ENCODE results near the gene SORBS2.

DNA sequence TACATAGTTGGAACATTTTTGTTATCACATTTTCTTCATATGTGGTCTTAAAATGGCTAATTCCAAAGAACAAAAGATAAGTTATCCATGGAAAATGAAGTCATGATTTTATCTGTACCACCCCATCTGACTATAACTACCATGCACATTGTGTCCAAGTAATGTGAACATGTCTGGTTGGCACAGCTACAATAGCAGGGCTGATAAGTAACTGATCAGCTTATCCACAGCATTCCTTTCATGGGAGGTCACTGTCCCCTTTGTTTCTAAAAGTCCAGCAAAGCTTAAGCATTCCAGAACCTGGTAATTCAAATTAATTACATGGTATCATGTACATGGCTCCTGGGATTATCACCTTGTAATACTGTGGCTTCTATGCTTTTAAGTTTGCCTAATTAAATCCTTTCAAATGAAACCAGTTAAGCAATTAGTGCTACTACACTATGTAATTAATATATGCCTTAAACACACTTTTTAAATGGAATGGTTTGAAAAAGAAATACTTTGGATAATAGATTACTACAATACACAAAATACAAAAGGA, 21.1 kb upstream of the SORBS2 start:
- TF ChIP-seq, protein P1, sequence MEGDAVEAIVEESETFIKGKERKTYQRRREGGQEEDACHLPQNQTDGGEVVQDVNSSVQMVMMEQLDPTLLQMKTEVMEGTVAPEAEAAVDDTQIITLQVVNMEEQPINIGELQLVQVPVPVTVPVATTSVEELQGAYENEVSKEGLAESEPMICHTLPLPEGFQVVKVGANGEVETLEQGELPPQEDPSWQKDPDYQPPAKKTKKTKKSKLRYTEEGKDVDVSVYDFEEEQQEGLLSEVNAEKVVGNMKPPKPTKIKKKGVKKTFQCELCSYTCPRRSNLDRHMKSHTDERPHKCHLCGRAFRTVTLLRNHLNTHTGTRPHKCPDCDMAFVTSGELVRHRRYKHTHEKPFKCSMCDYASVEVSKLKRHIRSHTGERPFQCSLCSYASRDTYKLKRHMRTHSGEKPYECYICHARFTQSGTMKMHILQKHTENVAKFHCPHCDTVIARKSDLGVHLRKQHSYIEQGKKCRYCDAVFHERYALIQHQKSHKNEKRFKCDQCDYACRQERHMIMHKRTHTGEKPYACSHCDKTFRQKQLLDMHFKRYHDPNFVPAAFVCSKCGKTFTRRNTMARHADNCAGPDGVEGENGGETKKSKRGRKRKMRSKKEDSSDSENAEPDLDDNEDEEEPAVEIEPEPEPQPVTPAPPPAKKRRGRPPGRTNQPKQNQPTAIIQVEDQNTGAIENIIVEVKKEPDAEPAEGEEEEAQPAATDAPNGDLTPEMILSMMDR (IDR thresholded peaks at IDR 0.05): no peak
- TF ChIP-seq EP300 (IDR thresholded peaks at IDR 0.05) (no peak), POLR2A (IDR thresholded peaks at IDR 0.05) (no peak)
